OCI-LY7 (cell line): ENCODE measurements around the gene BRSK2.

Experiments used
- EZH2phosphoT487 ChIP-seq: fragments of 200-600 bp; sonication (generic); IDR thresholded peaks from 2 replicates; pipeline ENCODE4 v1.6.1; 2018; ENCODE audit warnings: low read depth, borderline replicate concordance, mild to moderate bottlenecking, mixed run types, antibody characterized with exemption, low read length, moderate library complexity, mixed read lengths
- TF ChIP-seq, protein P1 (sequence below): fragments of 200-600 bp; sonication (generic); conservative IDR thresholded peaks from 2 replicates; pipeline ENCODE4 v1.5.1; 2014; ENCODE audit warnings: mild to moderate bottlenecking, antibody characterized with exemption, low read length, moderate library complexity, mixed read lengths

DNA sequence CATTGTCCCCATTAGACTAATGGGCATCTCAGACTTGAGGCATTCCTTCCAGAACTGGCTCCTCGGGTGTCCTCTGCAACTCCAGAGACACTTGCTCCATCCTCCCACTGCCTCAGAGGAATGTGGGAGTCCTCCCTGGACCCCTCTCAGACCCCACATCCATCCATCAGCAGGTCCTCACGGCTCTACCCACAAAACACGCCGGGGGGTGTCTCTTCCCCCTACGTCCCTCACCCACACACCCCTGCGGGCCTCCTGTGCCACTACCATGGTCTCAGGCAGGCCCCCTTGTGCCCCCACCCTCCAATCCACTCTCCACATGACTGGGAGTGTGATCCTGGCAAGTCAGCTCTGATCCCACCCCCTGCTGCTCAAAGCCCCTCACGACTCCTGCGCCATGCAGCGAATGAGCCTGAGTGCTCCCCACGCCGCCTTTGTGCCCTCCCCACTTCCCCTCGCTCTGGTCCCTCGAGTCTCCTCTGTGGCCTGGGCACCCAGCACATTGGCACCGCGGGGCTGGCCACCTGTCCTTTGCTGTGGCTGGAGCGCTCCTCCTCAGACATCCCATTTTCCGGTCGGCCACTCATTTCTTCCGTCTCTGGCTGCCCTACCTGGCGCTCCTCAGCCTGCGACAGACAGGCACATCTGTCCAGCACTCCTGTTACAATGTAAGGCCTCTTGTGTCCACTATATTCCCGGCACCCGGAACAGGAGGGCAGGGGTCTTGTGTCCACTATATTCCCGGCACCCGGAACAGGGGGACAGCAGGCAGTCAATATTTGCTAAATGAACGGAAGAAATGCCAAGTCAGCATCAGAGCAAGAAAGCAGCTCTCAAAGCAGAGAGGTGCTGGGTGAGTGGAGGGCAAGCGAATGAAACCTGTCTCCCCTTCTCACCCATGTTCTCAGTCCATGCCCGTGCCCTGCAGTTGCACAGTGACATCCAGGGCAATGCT lies 111.0 kb downstream of the BRSK2 start:
- TF ChIP-seq, protein P1, sequence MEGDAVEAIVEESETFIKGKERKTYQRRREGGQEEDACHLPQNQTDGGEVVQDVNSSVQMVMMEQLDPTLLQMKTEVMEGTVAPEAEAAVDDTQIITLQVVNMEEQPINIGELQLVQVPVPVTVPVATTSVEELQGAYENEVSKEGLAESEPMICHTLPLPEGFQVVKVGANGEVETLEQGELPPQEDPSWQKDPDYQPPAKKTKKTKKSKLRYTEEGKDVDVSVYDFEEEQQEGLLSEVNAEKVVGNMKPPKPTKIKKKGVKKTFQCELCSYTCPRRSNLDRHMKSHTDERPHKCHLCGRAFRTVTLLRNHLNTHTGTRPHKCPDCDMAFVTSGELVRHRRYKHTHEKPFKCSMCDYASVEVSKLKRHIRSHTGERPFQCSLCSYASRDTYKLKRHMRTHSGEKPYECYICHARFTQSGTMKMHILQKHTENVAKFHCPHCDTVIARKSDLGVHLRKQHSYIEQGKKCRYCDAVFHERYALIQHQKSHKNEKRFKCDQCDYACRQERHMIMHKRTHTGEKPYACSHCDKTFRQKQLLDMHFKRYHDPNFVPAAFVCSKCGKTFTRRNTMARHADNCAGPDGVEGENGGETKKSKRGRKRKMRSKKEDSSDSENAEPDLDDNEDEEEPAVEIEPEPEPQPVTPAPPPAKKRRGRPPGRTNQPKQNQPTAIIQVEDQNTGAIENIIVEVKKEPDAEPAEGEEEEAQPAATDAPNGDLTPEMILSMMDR, result no peak
- TF ChIP-seq EZH2phosphoT487, result no peak
